Stimulated activated CD4-positive, alpha-beta T cell treated with anti-CD3 and anti-CD28 coated beads, Interleukin-2, amount 100 ng/mL, for 48 hours (primary cell): Measurements from ENCODE around the gene CHRNA9.

Experiments
- DNase-seq, 2 donors: peaks; one replicate each; pipeline ENCODE4 v3.0.0-alpha.2; 2020

The CHRNA9 gene

DNA sequence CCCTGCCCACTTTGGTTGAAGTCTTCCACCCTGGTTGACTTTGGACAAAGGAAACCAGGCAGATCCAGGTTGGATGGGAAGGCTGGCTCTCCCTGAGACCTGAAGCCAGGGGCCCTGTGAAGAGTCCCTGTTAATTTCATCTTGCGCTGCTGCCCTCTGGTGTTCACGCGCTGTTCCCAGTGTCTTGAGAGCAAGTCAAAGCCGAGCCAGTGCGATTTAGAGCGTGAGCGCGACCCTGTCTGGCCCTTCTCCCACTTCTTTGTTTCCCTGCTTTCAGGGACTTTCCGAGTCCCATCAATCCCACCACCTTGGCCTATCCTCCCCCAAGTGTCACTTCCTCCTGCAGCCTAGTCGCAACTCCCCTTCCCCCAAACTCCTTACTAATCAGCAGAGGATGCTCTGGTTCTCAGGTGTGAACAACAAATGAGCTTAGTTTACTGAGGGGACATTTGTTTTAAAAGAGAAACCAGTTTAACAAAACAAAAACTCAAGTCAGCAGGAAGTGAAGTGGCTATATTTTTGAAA is 25.8 kb upstream of the CHRNA9 start:
- DNase-seq: peak; percentile 87 to 94

- DNase-seq: no peak
Measured at GRCh38 chr4:40310225-40310624, 24.9 kb upstream of the CHRNA9 start.

- DNase-seq: no peak
Measured at GRCh38 chr4:40311811-40312346, 23.3 kb upstream of the CHRNA9 start.

GRCh38 chr4:40314951-40315350 is 20.2 kb upstream of the CHRNA9 start:
- DNase-seq: no peak

DNA sequence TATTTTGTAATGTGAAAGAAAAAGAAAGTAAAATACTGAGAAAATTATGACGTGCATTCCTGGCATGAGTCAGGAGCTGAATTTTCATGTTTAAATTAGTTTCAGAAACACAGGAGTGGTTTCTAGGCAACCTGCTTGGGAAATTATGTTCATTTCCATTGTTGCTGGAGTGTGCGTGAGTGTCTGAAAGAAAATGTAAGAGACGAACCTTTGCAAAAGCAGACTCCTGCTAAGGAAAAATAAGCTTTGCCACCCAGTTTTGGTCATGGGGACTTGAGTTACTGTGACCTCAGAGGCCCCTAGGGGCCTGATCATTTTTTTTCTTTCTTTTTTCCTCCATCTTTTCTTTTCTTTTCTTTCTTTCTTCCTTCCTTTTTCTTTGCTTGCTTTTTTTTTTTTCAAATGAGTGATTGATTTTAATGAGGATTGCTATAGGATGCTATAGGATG is 18.8 kb upstream of the CHRNA9 start:
- DNase-seq: no peak

DNA sequence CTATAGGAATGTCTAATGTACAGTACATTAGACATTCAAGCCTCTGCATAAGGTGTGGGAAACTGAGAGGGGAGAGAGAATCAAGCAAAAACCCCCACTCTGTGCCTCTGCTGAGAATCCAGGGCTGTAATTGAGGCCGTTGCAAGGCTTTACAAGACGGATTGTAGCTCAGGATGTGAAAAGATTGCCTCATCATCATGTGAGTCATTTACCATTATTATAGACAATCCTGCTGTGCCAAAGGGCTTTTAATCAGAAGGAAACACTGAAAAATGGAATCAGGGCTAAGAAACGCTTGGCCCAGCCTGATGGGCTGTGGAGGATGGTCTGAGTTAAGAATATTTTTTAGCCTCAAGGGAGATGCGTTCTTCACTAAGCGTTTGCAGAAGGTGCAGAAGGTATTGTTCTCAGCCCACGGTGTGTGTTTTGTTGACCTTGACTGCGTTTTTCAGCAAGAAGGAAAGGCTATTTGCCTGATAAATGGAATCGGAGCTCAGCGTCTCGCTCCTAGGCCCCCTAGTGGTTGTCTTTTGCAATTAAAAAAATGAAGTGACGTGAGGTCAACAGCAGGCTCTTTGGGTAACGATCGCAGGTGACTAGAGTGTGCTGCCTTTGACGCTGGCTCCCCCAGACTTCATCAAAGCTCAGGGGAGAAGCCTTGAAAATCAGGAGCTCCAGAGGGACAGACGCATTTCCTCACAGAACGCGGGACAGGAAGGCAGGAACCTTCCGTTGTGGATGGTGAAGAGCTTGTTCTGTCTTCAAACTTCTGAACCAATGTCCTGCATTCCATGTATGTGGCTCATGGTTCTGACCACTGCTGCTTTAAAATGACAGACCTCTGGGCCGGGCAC is 18.1 kb upstream of the CHRNA9 start:
- peak; percentile 44 to 54 for DNase-seq

DNA sequence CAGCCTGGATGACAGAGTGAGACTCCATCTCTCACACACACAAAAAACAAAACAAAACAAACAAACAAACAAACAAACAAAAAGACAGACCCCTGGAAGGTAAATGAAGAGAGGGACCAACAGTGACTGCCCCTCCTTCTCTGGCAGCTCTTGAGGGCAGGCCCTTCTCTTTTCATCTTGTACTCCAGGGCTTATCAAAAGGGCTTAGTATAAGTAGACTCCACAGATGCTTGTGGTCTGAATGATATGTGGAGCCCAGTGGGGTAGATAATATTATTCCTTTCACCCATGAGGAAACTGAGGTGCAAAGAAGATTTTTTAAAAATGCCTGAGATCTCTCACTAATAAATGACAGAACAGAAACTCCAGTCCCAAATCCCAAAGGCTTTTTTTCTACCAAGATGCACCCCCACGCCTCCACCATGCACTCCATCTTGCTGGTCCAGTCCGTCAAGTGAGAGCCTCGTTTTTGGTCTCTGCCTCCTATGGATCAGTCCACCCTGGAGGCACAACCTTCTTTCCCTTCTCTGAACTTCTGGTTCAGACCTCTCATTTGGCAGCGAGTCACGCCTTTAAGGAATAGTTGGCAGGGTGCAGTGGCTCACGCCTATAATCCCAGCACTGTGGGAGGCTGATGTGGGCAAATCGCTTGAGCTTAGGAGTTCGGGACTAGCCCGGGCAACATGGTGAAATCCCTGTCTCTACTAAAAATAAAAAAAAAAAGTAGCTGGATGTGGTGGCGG is 17.0 kb upstream of the CHRNA9 start:
- no peak for DNase-seq

DNA sequence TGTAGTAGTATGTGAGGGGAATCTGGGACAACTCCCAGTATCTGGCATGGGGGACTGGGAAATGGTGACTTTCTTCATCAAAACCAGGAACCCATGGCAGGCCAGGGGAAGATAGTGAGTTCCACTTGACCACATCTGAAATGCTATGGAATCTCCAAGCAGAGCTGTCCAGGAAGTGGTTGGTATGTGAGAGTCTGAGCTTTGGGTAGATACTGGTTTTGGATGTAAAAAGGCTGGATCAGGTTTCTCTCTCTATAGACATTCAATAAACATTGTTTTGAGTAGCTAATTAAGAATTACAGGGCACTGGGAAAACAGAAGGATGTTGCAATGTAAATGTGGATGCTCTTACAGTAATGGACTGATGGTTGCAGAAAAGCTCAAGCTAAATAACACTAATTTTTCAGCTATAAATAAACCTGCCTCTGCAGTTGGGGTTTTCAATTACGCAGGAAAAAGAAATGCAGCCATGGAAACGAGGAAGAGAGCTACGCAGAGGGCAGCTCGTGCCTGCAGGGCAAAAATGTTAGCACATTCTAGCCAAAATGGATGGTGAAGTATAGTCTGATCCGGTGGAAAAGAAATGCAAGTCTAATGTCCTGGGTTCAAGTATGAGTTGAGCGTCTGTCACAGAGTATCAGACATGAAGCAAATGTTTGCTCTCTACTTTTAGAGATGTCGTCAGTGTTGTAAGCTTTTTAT is 13.4 kb upstream of the CHRNA9 start:
- no peak for DNase-seq

GRCh38 chr4:40322811-40323210 is 12.3 kb upstream of the CHRNA9 start:
- DNase-seq: no peak

GRCh38 chr4:40323866-40324265 is 11.3 kb upstream of the CHRNA9 start:
- no peak for DNase-seq

DNA sequence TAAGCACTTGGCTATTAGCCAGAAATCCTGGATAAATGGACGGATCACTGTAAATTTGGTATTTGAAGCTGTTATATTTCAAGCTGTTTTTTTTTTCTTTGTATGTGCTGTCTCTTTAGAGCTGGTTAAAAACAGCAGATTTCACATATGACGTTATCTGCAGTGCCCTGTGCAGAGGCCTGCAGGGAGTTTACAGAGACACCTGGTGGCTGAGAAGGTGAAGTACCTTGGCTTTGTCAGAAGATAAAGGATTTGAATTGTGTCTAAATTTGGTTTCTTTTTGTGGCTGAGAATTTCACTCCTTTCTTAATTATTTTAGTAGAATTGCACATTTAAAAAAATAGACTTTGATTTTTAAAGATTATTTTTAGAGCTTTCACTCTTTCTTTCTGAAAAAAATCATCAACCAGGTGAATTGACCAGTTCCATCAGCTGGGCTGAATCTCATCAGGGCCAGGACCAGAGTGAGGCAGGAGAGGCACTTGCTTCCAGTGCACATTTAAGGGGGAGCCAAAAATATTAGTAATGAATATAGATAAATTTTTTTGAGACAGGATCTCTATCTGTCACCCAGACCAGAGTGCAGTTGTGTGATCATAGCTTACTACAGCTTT is 9.6 kb upstream of the CHRNA9 start:
- no peak for DNase-seq

GRCh38 chr4:40327340-40327739 is 7.8 kb upstream of the CHRNA9 start:
- no peak for DNase-seq

- DNase-seq: no peak
Measured at GRCh38 chr4:40328383-40328782, 6.8 kb upstream of the CHRNA9 start.

GRCh38 chr4:40329805-40330204 is 5.3 kb upstream of the CHRNA9 start:
- no peak for DNase-seq

DNA sequence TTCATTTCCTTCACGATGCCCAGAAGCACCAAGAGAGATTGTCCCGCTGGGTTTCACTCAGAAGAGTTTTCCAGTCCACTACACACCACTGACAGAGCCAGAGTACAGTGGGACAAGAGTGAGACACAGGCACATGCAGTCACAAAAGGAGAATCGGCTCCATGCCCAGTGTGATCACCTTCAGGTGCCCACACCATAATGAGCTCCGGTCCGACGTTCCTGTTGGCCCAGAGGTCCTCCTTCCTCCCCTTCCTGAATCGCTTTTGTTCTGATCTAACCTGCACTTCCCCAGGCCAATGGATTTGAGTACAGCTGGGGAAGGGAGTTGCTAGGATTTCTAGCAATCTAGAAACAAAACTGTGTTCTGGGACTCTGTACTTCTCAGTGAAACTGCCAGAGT is 4.6 kb upstream of the CHRNA9 start:
- no peak for DNase-seq

- DNase-seq: no peak
Measured at GRCh38 chr4:40331101-40331745, 3.9 kb upstream of the CHRNA9 start.

DNA sequence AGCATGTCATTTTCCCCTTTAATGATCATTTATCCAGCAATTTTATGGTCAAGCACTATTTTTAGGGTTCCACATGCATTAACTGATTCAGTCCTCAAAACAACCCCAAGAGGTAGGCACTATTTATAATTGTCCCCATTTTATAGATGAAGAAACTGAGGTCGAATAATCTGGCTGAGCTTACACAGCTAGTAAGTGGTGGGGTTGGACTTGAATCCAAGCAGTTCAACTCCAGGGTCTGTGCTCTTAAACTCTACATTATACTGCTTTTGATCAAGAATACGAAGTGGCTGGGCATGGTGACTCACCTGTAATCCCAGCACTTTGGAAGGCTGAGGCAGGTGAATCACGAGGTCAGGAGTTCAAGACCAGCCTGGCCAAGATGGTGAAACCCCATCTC is 3.2 kb upstream of the CHRNA9 start:
- no peak for DNase-seq

GRCh38 chr4:40333921-40334352 is 1.2 kb upstream of the CHRNA9 start:
- no peak for DNase-seq

DNA sequence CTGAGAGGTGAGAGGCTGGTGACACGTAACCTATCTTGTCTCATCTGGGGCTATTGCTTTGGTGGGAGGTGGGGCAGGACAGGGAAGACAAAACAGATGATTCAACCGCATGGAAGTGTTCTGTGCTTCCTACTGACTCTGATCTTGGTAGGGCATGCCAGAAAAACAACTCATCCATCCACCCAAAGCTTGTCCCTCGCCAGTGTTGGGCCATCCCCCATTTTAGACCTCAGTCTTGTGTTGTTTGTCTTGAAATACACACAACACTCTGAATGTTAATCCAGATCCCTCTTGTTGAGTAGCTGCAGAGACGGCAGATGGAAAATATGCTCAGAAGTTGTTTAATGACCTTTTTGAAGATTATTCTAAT is 377 bp downstream of the CHRNA9 start:
- DNase-seq: no peak

DNA sequence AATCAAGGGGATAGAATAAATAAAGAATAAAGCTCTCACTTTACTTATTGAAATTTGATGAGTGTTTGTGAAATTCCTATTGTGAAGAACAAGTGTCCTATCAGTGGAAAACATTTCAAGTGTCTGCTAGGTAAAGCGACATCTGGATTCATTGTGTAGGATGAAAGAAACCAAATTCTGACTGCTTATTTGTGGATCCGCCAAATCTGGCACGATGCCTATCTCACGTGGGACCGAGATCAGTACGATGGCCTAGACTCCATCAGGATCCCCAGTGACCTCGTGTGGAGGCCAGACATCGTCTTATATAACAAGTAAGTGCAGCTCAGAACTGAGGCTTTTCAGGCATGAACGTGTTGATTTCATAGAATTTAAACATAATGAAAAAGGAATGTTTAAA is 1.9 kb downstream of the CHRNA9 start:
- DNase-seq: no peak

DNA sequence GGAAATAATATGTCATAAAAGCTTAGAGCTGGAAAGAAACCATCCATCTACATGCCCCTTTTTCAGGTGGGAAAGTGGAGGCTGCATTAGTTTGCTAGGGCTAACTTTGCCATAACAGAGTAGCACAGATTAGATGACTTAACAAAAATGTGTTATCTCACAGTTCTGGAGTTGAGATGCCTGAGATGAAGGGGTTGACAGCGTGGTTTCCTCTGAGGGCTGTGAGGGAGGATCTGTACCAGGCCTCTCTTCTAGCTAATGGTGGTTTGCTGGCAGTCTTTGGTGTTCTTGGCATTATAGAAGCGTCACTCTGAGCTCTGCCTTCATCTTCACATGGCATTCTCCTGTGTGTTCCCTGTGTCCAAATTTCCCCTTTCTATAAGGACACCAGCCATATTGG is 2.4 kb downstream of the CHRNA9 start:
- DNase-seq: no peak

GRCh38 chr4:40340030-40340429 is 4.9 kb downstream of the CHRNA9 start:
- no peak for DNase-seq
